ENCODE measurements around the gene JPH3.

- TF ChIP-seq EP300 (IDR thresholded peaks at IDR 0.05) (no peak), POLR2A (IDR thresholded peaks at IDR 0.05) (no peak), POLR2AphosphoS5 (IDR thresholded peaks at IDR 0.05) (no peak), CTCF (IDR thresholded peaks at IDR 0.05) (no peak)
Measured at GRCh38 chr16:87628940-87629339, 26.6 kb downstream of the JPH3 start.

Data from sigmoid colon (tissue), 4 donors.